BE2C (cell line): ENCODE data around the gene PSME3IP1. TPM values are rescaled to one million over a fixed set of nuclear protein-coding genes. Genes with fewer than 3 reads are reported as not detected.

ENCODE experiments used
- DNase-seq: peaks from one replicate; pipeline ENCODE4 v3.0.0-alpha.2; 2020
- H3K27me3 ChIP-seq: fragments of 250-450 bp; sonication (Bioruptor Pico); 2 replicates; pipeline ENCODE4 v1.5.1; 2020; ENCODE audit warnings: mild to moderate bottlenecking
- H3K36me3 ChIP-seq: fragments of 250-450 bp; sonication (Bioruptor Pico); 2 replicates; pipeline ENCODE4 v1.5.1; 2020; ENCODE audit warnings: mild to moderate bottlenecking
- H3K4me1 ChIP-seq: fragments of 250-450 bp; sonication (Bioruptor Pico); 2 replicates; pipeline ENCODE4 v1.5.1; 2020
- H3K4me3 ChIP-seq: 2 replicates; pipeline ENCODE4 v1.5.1; 2011; ENCODE audit warnings: low read depth, low read length
- H3K9me3 ChIP-seq: fragments of 250-450 bp; sonication (Bioruptor Pico); 2 replicates; pipeline ENCODE4 v1.5.1; 2020
- CTCF ChIP-seq: IDR thresholded peaks from 2 replicates; pipeline ENCODE4 v1.5.1; 2012; ENCODE audit warnings: mild to moderate bottlenecking, low read depth, low read length
- polyA plus RNA-seq: library from polyadenylated mRNA; unstranded; fragments of >200 nt; gene quantifications from one replicate; pipeline ENCODE4 v1.2.1, GENCODE V29; 2012; ENCODE audit warnings: low read depth, missing spikeins; ENCODE audit not compliant: insufficient read length, insufficient read depth

PSME3IP1 gene
- 141 TPM for polyA plus RNA-seq

- peaks cover 3% of the 10 kb centered on the region; the same call in 1 of the 2 replicates for H3K4me1 ChIP-seq
- no peaks in the 10 kb centered on the region for H3K36me3 ChIP-seq
- no peaks in the 10 kb centered on the region for H3K9me3 ChIP-seq
- TF ChIP-seq CTCF: no peak
- peak within 1 kb of the TSS; percentile 98 for H3K4me3 ChIP-seq
- H3K27me3 ChIP-seq: no peaks in the 10 kb centered on the region
- peak; percentile 99 for DNase-seq
Measured at GRCh38 chr16:57185945-57186871, at the start of gene PSME3IP1, which contains the start of gene RSPRY1. PSME3IP1 (minus strand) TSS chr16:57186039; CDS start chr16:57173854, 12,185 bp downstream. RSPRY1 (plus strand) TSS chr16:57186329; CDS start chr16:57204659, 18,330 bp downstream.

GRCh38 chr16:57235128-57236021, 49.5 kb upstream of the PSME3IP1 start:
- DNase-seq: no peak
- no peak for TF ChIP-seq CTCF
- Histone ChIP-seq H3K4me3 (no peak overlapping the region), H3K36me3 (peaks cover 85% of the 10 kb centered on the region), H3K4me1 (no peaks in the 10 kb centered on the region; the same call in 1 of the 2 replicates), H3K27me3 (no peaks in the 10 kb centered on the region), H3K9me3 (no peaks in the 10 kb centered on the region)

DNA sequence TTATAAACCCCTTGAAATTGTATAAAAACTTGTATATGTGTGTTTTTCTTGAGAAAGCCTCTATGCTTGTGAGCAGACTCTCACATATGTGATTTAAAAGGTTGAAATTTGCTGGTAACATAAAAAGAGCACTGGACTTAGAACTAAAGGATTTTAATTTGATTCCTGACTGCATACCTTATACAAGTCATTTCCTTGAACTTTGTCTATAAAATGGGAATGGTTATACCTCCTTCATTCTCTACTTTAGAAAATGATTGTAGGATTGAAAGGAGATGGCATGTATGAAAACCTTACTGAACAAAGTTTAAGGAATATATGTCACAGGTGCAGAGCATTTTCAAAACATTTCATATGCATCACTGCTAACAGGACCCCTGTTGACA, 48.9 kb upstream of the PSME3IP1 start:
- DNase-seq: no peak
- Histone ChIP-seq H3K4me3 (no peak overlapping the region), H3K36me3 (peaks cover 89% of the 10 kb centered on the region), H3K9me3 (no peaks in the 10 kb centered on the region), H3K27me3 (no peaks in the 10 kb centered on the region), H3K4me1 (no peaks in the 10 kb centered on the region; the same call in 1 of the 2 replicates)
- no peak for TF ChIP-seq CTCF

GRCh38 chr16:57233944-57234706, 48.3 kb upstream of the PSME3IP1 start:
- Histone ChIP-seq H3K27me3 (no peaks in the 10 kb centered on the region), H3K4me1 (peaks cover under 1% of the 10 kb centered on the region), H3K4me3 (no peak overlapping the region), H3K36me3 (peaks cover 89% of the 10 kb centered on the region), H3K9me3 (no peaks in the 10 kb centered on the region)
- no peak for TF ChIP-seq CTCF
- no peak for DNase-seq

DNA sequence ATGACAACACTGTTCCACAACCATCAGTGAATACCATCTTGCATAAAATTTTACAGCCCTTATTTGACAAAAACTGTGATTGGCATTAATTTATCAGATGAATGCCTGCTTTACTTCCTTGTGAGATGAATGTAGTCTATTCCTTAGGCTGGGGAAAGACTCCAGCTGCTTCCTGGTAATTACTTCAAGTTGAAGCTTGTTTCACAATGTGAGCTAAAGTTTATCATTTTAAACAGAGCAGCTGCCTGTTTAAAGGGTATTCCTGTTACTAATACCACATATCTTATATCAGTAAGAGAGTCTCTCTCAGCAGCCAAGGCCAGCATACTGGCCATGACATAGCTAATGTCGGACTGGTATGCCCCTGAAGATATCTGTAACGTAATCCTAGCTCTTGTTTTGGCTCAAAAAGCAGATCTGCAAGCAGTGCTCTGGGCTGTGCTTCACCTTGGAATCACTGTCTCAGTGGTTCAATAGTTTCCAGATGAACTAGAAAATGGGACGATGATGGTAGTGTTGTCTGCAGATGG, 46.0 kb upstream of the PSME3IP1 start:
- Histone ChIP-seq H3K27me3 (no peaks in the 10 kb centered on the region), H3K4me3 (no peak overlapping the region), H3K4me1 (peaks cover 9% of the 10 kb centered on the region), H3K9me3 (no peaks in the 10 kb centered on the region), H3K36me3 (peaks cover 86% of the 10 kb centered on the region)
- TF ChIP-seq CTCF: no peak
- DNase-seq: no peak
